T47D (cell line): ENCODE measurements around the gene STC2.

Experiments
- DNase-seq, 2 experiments: peaks; one replicate each; pipeline versions ENCODE4 v3.0.0 to v3.0.0-alpha.2; 2011 to 2012; ENCODE audit warnings: low read depth in 1 of 2, low spot score in 1 of 2
- JUND ChIP-seq: IDR thresholded peaks from 2 replicates; pipeline ENCODE4 v1.6.1; 2012; ENCODE audit warnings: low read depth
- in situ Hi-C: cut with HindIII; loops from 2 replicates; pipeline ENCODE4 v1.10.0; 2016; ENCODE audit warnings: low sequenced_read_pairs, low pct_unique_long_range_greater_than_20kb

The STC2 gene

DNA sequence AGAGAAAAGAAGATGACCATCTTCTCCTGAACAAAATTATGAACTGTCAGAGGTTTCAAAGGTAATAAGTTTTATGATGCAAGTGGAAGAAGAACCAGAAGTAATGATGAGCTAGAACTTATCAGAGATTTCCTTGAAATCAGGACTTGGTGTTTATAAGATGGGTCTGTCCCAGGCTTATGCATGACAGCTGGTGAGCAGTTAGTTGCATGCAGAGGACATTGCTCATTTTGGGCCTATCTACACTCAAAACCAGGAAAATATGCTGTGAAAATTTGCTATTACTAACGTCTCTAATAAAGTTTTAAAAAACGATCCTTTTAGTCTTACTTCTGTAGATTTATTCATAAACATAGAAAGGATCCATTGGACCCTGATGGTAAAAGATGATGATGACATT lies 6.6 kb upstream of the STC2 start:
- in situ Hi-C loops, result no loop called here

DNA sequence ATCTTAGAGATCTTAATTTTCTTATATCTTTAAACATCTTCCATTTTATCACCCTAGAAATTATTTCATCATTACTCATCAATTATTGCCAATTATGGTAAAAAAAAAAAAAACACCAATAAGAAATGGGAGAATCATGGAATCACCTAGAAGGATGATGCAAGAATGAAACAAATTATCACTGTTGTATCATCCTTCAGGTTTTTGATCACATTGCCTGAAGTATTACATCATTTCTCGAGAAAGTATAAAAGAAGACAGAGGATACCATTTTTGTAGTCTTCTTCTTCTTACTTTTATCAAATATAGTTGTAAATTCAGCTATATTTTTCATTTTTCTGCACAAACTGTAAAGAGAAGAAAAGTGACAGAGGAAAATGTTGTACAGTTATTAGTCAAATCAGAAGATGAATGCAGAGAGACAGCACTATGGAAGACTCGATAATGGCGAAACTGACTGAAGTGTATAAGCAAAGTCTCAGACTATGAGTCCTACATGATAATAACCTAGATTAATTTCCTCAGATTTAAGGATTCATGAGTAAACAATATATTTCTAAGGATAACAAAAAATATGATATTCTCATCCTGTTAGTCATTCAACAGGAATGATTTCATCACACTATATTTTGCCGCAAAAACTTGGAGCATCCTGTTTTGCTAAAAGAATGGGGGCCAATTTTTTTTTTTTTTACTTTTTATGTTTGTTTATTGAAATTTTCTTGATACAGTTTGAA lies 5.9 kb upstream of the STC2 start:
- in situ Hi-C loops, result no loop called here
- no peak for TF ChIP-seq JUND
- DNase-seq, result no peak

More for the DNA sequence above, 6.6 kb upstream of the STC2 start:
- DNase-seq, result no peak
- no peak for TF ChIP-seq JUND

DNA sequence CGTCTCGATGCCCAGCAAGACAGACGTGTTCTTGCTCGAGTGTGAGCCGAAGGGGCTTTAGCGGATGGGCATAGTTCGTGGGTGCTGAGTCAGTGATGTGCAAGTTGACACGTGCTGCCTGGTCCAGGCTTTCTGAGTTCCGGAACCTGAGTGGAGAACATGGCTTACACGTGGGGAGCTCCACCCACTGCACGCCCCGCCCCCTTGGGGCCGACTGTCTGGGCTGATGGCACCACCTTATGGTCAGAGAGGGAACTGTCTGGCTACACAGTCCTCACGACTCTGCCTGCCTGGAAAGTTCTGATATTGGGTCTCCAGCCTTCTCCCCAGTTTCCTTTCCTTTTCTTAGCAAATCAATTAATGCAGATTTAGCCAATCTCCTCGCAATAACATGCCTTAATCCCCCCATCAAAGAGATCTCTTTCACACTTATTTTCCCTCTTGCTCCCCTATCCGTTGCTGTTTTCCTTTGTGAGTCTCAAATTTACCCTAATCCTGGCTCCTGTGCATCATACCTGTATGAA lies 3.8 kb upstream of the STC2 start:
- in situ Hi-C loops, result no loop called here
- TF ChIP-seq JUND, result no peak
- DNase-seq, result peak; percentile 70 to 94

DNA sequence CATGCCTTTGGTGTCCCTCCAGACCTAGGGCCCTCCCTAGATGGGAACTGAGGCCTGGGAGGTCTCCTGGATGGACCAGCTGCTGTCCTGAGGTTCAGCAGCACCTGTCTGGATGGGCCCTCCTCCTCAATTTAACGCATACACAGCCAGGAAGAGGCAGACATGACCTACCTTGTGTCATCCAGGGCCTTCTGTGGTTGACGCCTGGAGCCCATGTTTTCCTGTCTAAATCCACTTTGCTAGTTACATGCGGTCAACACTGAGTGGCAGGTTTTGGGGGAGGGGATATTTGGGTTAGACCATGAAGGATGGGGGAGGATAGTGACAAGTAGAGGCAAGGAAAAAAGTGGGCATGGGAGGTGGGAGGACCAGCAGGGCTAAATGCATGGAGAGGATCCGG lies 3.1 kb upstream of the STC2 start:
- in situ Hi-C loops, result no loop called here
- no peak for DNase-seq
- no peak for TF ChIP-seq JUND

DNA sequence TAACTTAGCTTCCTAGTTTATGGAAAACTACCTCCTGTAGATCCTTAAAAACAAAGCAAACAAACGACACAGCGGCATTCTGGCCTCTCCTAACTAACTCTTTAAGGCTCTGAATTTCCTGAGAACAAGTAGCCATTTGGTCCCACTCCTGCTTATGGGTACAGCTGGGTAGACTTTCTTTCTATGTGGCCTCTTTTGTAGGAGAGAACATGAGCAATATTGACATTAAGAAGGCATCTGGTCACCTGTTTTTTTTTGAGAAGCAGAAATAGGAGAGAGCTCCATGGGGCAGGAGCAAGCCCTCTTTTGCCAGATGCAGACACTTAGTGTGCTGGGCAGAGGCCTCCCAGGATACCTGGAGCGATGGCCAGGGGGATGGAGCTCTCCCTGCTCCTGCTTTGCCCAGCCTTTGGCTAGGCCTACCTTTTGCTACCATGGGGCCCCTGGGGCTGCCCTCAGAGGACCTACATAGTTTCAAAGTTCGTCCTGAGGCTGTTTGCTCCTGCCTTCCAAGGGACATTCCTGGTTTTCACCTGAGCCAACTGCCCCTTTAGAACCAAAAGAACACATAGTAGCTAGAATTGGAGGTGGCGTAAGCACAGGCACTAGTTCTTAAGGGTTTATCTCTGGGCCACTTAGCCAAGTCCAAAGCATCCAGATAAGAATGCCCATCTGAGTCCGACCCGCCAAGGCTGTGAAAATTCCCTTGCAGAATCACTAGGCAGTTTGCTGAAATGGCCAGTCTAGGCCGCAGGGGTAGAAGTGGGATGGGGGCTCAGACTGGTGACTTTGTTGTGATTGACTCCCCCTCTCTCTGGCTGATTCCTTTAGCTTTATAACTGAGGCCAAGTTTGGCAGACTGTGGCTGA lies 2.4 kb upstream of the STC2 start:
- TF ChIP-seq JUND, result no peak
- DNase-seq, result peak in 1 of 2 experiments; percentile 83
- in situ Hi-C loops, result no loop called here

DNA sequence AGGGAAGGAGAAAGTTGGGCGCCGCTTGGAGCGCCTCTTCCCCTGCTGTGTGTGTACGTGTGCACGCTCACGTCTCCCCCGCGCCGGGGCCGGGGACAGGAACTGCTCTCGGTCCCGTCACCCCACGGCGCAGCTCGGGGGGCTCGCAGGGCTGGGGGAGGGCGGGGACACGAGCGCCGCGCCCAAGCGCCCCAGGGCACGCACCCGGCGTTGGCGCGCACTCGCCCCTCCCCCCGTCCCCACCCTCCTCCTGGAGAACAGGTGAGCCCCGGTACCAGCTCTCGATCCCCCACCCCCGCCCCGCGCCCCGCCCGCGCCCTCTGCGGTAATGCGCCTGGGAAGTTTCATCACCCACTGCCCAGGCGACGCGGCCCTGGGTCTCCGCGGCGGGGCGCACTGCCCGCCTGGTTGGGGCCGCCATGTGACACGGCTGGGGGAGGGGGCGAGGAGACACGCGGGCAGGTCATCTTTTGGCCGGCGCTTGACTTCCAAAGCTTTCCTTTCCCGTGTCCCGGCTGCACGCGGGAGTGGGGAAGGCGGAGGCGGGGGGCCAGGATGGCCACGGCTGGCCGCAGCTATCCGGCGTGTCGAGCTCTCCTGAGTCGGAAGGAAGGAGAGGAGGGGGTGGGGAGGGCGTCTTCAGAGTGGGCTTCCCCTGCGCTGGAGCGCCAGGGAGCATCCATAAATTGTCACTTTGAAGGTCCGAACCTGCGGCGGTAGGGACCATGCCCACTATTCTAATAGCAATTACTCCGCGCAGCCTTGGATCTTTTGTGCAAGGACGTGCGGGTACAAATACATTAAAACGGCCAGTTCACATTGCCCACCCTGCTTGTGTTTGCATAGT lies 1.5 kb upstream of the STC2 start:
- no peak for TF ChIP-seq JUND
- DNase-seq, result peak; percentile 52 to 96
- in situ Hi-C loops, result no loop called here

DNA sequence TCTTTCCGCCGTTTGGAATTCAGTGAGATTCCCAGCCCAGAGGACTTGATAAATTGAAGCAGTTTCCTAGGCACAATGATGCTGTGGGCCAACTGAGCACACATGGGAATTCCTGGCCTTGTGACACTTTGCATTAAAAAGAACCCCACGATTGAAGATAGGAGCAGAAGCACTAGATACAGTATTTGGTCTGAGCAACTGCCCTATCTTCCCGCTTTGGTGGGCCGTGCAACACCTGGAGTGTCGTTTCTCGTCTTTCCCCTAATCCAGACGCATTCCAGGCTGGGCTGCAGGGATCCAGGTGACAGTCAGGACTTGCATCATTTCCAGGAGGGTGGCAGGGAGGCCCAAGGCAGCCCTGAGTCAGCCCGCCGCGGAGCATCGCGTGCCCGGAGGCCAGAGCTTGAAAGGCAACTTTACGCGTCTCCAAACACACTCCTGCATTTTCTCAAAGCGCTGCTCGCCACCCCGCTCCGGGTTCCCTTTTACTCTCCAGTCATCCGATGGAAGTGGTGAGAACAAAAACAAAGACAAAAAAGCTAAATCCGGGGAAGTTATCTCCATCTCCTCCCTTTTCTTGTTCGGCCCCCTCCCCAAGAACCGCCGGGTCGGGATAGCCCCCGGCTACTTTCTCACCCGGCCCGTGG lies 753 bp upstream of the STC2 start:
- in situ Hi-C loops, result no loop called here
- TF ChIP-seq JUND, result no peak
- DNase-seq, result peak; percentile 48 to 90

DNA sequence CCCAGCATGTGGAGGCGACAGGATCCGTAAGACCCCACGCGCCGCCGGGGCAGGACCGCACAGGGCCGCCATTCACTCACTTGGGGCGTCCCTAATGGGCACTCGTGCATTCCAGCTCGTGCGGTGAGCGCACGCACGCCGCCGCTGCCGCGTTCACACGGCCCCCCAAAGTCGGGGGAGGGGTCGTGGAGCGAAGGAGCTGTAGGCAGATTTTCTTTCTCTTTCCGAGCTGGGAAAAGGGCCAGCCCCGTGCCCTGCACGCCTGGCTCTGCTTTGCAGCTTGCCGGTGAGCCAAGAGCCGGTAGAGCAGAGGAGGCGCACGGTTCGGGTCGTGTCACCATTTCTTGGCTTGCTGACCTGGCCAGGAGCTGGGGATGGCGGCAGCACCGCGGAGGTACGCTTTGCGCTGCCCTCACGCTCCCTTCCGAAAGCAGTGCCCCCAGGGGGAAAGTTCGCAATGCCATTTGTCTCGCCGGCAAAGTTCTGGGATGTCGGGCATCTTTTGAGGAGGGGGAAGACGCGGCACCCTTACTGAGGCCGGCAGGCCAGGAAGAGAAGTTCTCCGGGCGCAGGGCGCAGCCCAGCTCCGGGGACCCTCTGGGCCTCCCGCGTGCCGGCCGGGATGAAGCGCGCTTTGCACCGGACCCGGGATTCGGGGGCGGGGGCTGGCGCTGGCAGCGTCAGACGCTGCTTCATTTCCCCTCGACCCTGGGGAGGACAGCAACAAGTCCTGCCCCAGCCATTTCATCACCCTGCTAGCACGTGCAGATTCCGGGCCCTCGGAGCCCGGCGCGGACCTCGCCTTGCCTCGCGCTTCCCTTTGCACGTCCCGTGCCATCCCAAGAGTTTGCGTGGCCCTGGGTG lies 898 bp downstream of the STC2 start:
- in situ Hi-C loops, result no loop called here
- peak in 1 of 2 experiments; percentile 59 for DNase-seq
- TF ChIP-seq JUND, result no peak

DNA sequence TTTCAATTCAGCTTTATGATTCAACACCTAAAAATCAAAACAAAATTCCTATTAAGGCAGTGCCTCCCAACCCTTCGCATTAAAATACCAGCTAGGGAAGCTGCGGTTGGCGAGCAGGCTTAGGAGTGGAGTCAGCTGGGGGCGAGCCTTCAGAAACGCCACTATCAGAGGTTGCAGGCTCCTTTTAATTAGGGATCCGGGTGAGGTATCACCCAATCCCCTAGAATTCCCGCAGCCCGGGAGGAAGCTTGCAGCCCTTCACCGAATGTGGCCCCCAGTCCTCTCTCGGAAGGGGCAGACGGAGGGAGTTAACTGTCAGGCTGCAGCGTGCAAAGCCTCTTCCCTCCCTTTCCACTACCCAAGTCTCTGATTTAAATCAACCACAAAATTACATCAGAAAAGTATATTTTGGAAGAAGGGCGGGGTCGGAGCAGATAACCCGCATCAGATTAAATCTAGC lies 1.7 kb downstream of the STC2 start:
- DNase-seq, result peak in 1 of 2 experiments; percentile 56
- TF ChIP-seq JUND, result no peak
- in situ Hi-C loops, result no loop called here

DNA sequence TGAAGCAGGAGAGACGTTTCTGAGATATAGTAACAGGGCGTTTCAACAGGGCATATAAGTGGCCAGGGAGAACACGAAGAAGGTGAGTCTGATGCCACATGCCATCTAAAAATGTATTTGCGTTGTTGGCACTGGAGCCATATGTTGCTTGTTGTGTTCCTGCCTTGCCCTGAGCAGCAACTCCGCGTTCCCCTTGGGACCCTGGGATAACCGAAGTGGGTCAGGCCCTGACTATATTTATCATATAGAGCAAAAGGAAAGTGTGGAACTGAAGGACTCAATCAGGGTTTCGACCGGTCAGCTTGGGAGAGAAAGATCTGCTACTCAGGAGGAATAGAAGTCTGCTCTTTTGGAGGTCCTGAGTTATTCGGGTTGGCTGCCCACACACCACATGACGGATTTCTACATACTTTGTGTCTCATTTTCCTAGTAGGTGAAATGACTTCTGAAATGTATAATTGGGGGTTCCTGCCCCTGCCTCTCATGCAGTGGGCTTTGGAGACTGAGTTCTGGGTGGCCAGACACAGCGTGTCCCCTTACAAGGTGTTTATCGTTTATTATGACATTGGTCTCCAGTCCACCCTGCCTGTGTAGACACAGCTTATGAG lies 3.0 kb downstream of the STC2 start:
- in situ Hi-C loops, result no loop called here
- no peak; the same call in 1 of the 2 replicates for TF ChIP-seq JUND
- DNase-seq, result no peak
